Measurements from ENCODE around the gene RTL10. TPM values are rescaled to one million over a fixed set of nuclear protein-coding genes. Genes with fewer than 3 reads are reported as not detected.
A peak's percentile ranks its signal among the peaks of the same experiment; 100 is the strongest.

Gene RTL10
- total RNA-seq, 1 donor from 2014 or later: 22.9 TPM

DNA sequence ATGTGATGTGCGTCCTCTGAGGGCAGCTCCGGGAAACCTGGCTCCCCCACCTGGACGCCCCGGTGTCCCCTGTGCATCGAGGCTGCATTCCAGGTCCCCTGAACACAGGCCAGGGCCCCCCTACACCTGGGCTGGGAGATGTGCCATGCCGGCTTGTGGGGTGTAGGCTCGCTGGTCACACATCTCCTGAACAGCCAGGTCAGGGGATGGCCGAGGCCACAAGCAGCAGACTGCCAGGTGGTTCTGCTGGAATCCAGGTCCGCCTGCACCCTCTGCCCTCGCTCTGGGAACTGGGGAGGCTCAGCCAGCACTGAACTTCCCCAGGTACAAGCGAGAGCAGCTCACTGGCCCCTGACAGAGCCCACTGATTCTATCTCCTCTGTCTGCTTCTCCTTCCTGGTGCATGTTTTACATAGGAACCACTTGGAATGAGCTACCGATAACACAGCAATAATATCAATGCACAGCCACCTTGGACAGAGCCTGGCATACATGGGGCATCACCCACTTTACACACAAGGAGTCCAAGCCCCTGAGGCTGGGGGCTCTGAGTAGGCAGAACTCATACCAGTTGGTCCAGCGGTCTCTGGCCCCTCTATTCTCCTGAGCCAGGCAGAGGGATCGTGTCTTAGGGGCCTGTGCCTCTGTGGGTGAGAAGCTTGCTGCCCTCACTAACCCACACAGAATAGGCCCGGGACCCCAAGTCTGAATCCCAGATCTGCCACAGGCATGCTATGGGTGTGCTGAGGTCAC, 47.3 kb downstream of the RTL10 start:
- intact Hi-C loops (cut with DNase I): no loop called here
- ATAC-seq (no peak), DNase-seq (ENCODE audit: low spot score) (peak; percentile 52)

DNA sequence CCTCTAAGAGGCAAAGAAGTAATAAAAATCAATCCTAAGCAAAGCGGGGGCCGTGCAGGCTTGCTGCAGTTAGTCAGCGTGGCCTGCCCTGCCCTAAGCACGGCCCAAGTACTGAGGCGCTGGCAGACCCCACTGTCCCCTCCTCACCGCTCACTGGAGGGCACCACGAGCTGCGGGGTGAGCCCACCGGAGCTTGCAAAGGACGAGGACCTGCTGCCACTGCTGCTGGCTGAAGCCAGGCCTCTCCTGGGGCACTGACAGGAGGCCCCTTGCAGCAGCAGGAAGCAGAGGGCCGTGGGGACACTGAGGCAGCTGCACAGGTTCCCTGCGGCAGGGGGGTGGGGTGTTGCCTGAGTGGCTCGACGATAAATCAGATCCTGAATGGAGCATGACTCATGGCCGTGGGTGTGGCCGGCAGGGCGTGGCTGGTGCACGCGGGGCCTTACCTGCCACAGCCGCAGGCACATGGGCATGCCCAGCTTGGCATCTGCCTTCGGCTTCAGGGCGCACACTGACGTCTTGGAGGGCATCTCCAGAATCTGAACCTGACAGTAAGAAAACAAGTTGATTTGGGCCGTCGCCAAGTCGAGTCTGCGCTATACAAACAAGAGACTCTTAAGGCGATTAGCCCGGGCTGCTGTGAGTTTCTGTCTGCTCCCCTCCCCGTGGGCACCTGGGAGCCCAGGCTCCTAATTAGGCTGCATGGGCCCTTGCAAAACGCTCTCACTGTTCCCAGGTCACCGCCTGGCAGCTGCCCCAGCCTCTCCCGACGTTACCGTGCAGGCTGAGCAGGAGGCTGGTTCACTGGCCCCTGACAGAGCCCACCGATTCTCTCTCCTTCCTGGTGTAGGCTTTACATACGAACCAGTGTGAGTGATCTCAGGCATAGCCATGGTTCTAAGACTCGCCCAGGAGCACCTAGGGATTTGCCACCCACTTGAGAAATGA, 48.2 kb downstream of the RTL10 start:
- DNase-seq (ENCODE audit: low spot score) (peak; percentile 67), ATAC-seq (peak; percentile 4)
- intact Hi-C loops (cut with DNase I): no loop called here

DNA sequence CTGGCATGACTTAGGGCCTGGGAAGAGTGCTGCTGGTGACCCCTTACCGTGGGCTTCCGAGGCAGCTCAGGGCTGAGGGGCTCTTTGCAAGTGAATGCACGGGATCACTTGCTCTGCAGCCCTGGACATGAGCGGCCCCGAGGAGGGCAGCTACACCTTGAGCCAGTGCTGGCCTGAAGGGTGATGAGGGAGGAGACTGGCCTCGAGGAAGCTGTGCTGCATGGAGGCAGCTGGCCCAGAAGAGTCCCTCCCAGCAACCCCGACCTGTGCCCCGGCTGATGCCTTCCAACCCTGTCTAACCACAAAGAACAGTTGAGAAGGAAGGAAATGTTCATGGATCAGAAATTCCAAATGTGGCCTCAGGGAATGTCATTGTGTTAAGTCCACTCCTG, 48.9 kb downstream of the RTL10 start:
- peak; percentile 48 for DNase-seq (ENCODE audit: low spot score)

More for the DNA sequence above, 48.9 kb downstream of the RTL10 start:
- intact Hi-C loops (cut with DNase I): no loop called here
- ATAC-seq: peak; percentile 28

Other genes starting within 250 kb of the RTL10 start
- 22.5 TPM for gene SEPTIN5, start 140.4 kb downstream of the RTL10 start, total RNA-seq
- gene GP1BB, start 131.3 kb downstream of the RTL10 start, total RNA-seq: 4.1 TPM
- 4.2 TPM for gene TBX1, start 94.1 kb downstream of the RTL10 start, total RNA-seq
- gene GNB1L, start within 50 bp of the RTL10 start, total RNA-seq: 6.2 TPM
- gene COMT, start 86.9 kb upstream of the RTL10 start, total RNA-seq: 155 TPM
- 33.9 TPM for gene TXNRD2, start 86.9 kb upstream of the RTL10 start, total RNA-seq
- 59.4 TPM for gene ARVCF, start 161.9 kb upstream of the RTL10 start, total RNA-seq
- 28.4 TPM for gene TANGO2, start 166.2 kb upstream of the RTL10 start, total RNA-seq
- gene DGCR8, start 225.4 kb upstream of the RTL10 start, total RNA-seq: 37.6 TPM